GM12875 (cell line): ENCODE data around the gene CCT6A.
"Not testable (repeated sequence)": the region's sequence is repeated elsewhere in the genome, so short reads cannot be mapped to it uniquely, and the experiment has no call there.

Experiments
- H3K4me3 ChIP-seq: one replicate; pipeline ENCODE4 v1.5.1; 2011; ENCODE audit warnings: low read depth, low read length, control low read depth
- TF ChIP-seq, protein P1 (sequence below): IDR thresholded peaks from 2 replicates; pipeline ENCODE4 v1.5.1; 2011; ENCODE audit warnings: low read depth, mild to moderate bottlenecking, control low read depth, inconsistent platforms, low read length, moderate library complexity, borderline replicate concordance; ENCODE audit not compliant: insufficient read depth

The CCT6A gene

GRCh38 chr7:56051339-56052191 lies at the start of gene CCT6A, which contains the start of gene PSPH:
CCT6A (plus strand) TSS chr7:56051765; CDS start chr7:56051849, 84 bp downstream.
PSPH (minus strand) TSS chr7:56051444; CDS start chr7:56021212, 30,232 bp downstream.
- peak within 1 kb of the TSS; percentile 78 for H3K4me3 ChIP-seq
- TF ChIP-seq, protein P1, sequence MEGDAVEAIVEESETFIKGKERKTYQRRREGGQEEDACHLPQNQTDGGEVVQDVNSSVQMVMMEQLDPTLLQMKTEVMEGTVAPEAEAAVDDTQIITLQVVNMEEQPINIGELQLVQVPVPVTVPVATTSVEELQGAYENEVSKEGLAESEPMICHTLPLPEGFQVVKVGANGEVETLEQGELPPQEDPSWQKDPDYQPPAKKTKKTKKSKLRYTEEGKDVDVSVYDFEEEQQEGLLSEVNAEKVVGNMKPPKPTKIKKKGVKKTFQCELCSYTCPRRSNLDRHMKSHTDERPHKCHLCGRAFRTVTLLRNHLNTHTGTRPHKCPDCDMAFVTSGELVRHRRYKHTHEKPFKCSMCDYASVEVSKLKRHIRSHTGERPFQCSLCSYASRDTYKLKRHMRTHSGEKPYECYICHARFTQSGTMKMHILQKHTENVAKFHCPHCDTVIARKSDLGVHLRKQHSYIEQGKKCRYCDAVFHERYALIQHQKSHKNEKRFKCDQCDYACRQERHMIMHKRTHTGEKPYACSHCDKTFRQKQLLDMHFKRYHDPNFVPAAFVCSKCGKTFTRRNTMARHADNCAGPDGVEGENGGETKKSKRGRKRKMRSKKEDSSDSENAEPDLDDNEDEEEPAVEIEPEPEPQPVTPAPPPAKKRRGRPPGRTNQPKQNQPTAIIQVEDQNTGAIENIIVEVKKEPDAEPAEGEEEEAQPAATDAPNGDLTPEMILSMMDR: no peak

- TF ChIP-seq, protein P1: no peak
Measured at GRCh38 chr7:56003749-56004148, 47.8 kb upstream of the CCT6A start.

DNA sequence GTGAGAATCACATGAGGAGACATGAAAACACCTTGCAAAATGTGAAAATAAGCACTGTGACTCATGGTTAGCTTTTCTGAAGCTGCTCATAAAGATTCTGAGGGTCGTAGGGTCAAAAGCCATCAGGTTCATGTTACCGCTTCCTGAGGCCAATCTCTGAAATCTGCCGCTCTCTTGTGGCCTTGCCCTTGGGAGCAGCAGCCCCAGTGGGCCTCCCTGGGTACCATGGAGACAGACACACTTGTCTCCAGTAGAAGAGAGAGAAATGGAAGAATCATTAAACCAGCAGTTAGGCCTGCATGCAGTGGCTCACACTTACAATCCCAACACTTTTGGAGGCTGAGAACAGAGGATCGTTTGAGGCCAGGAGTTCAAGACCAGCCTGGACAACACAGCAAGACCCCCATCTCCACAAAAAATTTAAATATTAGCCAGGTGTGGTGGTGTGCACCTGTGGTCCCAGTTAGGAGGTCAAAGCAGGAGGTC lies 44.4 kb upstream of the CCT6A start:
- TF ChIP-seq, protein P1: no peak
- no peak overlapping the region for H3K4me3 ChIP-seq

More at GRCh38 chr7:56003749-56004148, 47.8 kb upstream of the CCT6A start:
- no peak overlapping the region for H3K4me3 ChIP-seq

GRCh38 chr7:56007891-56008290 lies 43.7 kb upstream of the CCT6A start:
- H3K4me3 ChIP-seq: no peak overlapping the region
- TF ChIP-seq, protein P1: no peak

DNA sequence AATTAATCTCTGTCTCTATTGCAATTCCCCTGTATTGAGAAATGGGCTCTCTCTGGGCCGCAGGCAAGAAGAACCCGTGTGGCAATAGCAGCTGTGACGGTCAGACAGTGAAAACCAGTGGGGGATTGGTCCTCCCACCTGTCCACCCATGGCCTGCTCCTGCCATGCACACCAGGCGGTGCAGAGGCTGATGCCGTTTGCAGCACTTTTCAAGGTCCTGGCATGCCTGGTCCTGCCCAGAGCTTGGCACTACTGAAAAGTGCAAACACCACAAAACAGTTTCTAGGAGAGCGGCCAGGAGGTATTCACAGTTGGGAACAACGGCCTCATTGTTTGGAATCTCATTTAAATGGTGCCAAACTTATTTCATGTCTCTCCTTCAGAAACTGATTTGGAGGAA lies 41.9 kb upstream of the CCT6A start:
- TF ChIP-seq, protein P1: no peak
- H3K4me3 ChIP-seq: no peak overlapping the region

DNA sequence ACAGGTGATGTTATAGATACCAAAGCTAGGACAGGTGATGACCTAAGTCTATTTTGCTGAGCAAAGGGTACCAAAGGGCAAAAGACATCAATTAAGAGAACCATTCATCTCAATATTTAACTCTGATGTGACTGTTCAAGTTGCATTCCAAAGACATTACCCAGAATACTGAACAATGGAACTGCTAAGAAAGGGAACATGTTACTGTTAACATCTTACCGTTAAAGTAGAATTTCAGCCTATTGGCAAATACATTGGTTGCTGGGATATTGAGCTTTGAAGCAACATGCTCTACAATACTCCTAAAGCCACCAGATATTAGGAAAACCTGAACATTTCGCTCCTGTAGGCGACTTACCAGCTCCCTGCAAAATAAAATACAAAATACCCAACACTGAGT lies 34.5 kb upstream of the CCT6A start:
- H3K4me3 ChIP-seq: not testable (repeated sequence)

DNA sequence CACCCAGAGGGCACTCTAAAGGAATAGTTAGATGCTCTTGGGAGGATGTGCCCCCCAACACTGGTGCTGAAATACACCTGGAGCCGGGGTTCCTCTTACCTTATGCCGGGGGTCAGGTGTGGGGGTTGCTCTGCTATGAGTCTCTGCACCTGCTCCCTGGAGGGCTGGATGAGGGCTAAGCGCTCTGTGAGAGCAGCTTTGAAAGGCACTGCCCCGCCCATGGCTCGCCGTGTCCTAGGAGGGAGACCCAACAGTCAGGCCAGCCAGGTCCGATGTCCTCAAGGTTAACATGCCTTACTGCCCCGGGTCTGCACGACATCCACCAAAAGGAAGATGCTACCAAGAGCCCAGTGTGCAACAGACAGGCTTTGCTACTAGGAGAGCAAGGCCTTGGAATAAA lies 32.1 kb upstream of the CCT6A start:
- TF ChIP-seq, protein P1: no peak
- no peak overlapping the region for H3K4me3 ChIP-seq
